Measurements from ENCODE around the gene MED31. TPM values are rescaled to one million over a fixed set of nuclear protein-coding genes. Genes with fewer than 3 reads are reported as not detected.
A peak's percentile ranks its signal among the peaks of the same experiment; 100 is the strongest.

MED31 gene
- total RNA-seq (10 to 100 TPM; 21.4 to 41.2 (median 28.2) TPM), polyA plus RNA-seq (10 to 100 TPM; 24.0 to 26.7 TPM), total RNA-seq (20.7 reads per million, percentile 51 among the genes with 10 or more reads in this experiment)

DNA sequence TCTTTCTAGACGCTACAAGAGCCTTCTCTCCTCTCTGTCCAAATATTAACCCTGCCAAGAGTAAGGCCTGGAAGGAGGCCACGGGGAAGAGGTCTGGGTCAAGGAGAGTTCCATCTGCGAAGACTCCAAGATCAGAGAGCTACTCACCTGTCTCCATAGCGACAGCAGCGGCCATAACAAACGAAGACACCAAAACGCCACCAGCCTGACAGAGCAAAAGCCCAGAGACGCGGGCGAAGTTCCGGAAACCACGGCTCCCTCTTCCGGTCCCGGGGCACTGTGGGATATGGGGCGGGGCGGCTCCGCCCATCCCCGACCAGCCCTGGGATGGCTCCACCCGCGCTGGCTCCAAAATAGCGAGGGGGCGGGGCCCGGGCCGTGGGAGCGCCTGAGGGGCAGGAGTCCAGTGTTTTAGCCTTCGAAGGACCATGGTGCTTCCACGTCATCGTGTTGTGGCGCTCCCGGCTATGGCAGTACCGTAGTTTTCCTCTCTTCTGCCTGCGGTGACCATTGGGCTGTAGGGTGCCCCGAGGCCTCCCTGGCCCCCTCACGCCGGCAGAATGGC is at the start of gene MED31, which contains the start of gene C17orf100:
Gene MED31 (minus strand): TSS at position 252 of the 565 bp plus-strand sequence. CDS start 77 bp downstream, at position 175.
Gene C17orf100 (plus strand): TSS at position 409 of the 565 bp plus-strand sequence. CDS start 152 bp downstream, at position 561.
- peak; percentile 89 to 97 (median 93) for DNase-seq
- peak within 1 kb of the TSS; percentile 99 for H3K4me3 ChIP-seq (ENCODE audit: low read length)
- peaks cover 0 to 20% (median 19%) of the 10 kb centered on the region in 3 experiments for H3K36me3 ChIP-seq (ENCODE audit: control insufficient read depth in 2 of 3, insufficient read depth in 3 of 3, low read length in 3 of 3)
- no peaks in the 10 kb centered on the region for H3K9me3 ChIP-seq (ENCODE audit: control insufficient read depth in 2 of 3, low read length in 3 of 3)
- peak; percentile 96 for ATAC-seq
- peaks cover 0 to 29% (median 0%) of the 10 kb centered on the region in 5 donors for H3K27me3 Mint-ChIP-seq
- no peaks in the 10 kb centered on the region for H3K27me3 ChIP-seq (ENCODE audit: control insufficient read depth in 2 of 2, insufficient read depth in 2 of 2, low read length in 2 of 2)
- H3K27ac ChIP-seq (ENCODE audit: low read depth, low read length), result peak within 1 kb of the TSS; percentile 95
- ChIA-PET POLR2A (interaction anchor here (0.5 to 3.8 kb wide), 4 partner anchors 11 to 1595 kb away, joined by 3 to 51 read pairs (median 4); partner anchors contain the start of genes KIAA0753, TP53 and TXNDC17), CTCF (interaction anchor here (0.9 kb wide), 1 partner anchor 11 kb away, joined by 3 read pairs; the partner anchor contains the start of genes KIAA0753 and TXNDC17)
- peaks cover 0 to 18% (median 7%) of the 10 kb centered on the region in 5 donors for H3K36me3 Mint-ChIP-seq
- H3K4me1 Mint-ChIP-seq, result peaks cover 37 to 87% (median 78%) of the 10 kb centered on the region in 7 donors
- intact Hi-C loops (cut with micrococcal nuclease), result loop anchor here (1.0 to 10.0 kb wide), 12 partner anchors 11 to 1707 kb away; partner anchors contain the start of genes DERL2 (in 2 of the 2), KIAA0753 (in 2 of the 2), MIS12 (in 2 of the 2) and ACADVL (in 1 of the 2)
- H3K27ac Mint-ChIP-seq, result peak within 1 kb of the TSS; percentile 97 to 100 (median 99)
- H3K4me3 Mint-ChIP-seq, result peak within 1 kb of the TSS; percentile 89 to 100 (median 96)
- H3K9me3 Mint-ChIP-seq, result peaks cover 0 to 2% (median 0%) of the 10 kb centered on the region in 11 donors
- peaks cover 21 to 26% of the 10 kb centered on the region in 2 donors for H3K4me1 ChIP-seq (ENCODE audit: control insufficient read depth in 2 of 2, insufficient read depth in 2 of 2, low read length in 2 of 2)

DNA sequence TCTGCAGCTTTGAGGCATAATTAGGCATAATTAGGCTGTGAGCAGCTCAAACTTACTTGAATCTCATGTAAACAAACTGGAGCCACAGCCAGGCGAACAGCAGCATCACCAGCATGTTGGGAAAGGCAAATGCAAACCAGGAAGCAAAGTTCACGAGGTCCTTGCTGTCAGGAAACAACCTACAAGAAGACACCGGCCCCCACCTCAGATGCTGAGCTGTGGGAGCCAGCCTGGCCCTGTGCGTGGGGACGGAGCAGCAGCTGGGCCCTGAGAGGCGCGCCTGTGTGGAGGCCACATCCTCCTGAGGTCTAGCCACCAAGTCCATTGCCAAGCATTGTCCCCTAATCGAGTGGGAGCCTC is 49.5 kb upstream of the MED31 start:
- no peak overlapping the region for H3K4me3 ChIP-seq (ENCODE audit: low read length)
- H3K9me3 Mint-ChIP-seq, result no peaks in the 10 kb centered on the region
- intact Hi-C loops (cut with micrococcal nuclease), result loop anchor here in 1 of 2 donors (2.0 kb wide), 1 partner anchor 228 kb away; no protein-coding TSS in a partner anchor
- peaks cover 0 to 2% (median 0%) of the 10 kb centered on the region in 7 donors for H3K4me1 Mint-ChIP-seq
- H3K36me3 ChIP-seq (ENCODE audit: control insufficient read depth in 2 of 3, insufficient read depth in 3 of 3, low read length in 3 of 3), result no peaks in the 10 kb centered on the region
- no peaks in the 10 kb centered on the region for H3K27me3 ChIP-seq (ENCODE audit: control insufficient read depth in 2 of 2, insufficient read depth in 2 of 2, low read length in 2 of 2)
- no peaks in the 10 kb centered on the region for H3K4me1 ChIP-seq (ENCODE audit: control insufficient read depth in 2 of 2, insufficient read depth in 2 of 2, low read length in 2 of 2)
- POLR2A ChIA-PET, result no interaction called here
- no peak for DNase-seq
- H3K36me3 Mint-ChIP-seq, result no peaks in the 10 kb centered on the region
- no peak overlapping the region for H3K27ac Mint-ChIP-seq
- H3K27ac ChIP-seq (ENCODE audit: low read depth, low read length), result no peak overlapping the region
- peaks cover 5 to 25% (median 12%) of the 10 kb centered on the region in 5 donors for H3K27me3 Mint-ChIP-seq
- no peak for ATAC-seq
- CTCF ChIA-PET, result no interaction called here
- H3K4me3 Mint-ChIP-seq, result no peak overlapping the region
- H3K9me3 ChIP-seq (ENCODE audit: control insufficient read depth in 2 of 3, low read length in 3 of 3), result no peaks in the 10 kb centered on the region

DNA sequence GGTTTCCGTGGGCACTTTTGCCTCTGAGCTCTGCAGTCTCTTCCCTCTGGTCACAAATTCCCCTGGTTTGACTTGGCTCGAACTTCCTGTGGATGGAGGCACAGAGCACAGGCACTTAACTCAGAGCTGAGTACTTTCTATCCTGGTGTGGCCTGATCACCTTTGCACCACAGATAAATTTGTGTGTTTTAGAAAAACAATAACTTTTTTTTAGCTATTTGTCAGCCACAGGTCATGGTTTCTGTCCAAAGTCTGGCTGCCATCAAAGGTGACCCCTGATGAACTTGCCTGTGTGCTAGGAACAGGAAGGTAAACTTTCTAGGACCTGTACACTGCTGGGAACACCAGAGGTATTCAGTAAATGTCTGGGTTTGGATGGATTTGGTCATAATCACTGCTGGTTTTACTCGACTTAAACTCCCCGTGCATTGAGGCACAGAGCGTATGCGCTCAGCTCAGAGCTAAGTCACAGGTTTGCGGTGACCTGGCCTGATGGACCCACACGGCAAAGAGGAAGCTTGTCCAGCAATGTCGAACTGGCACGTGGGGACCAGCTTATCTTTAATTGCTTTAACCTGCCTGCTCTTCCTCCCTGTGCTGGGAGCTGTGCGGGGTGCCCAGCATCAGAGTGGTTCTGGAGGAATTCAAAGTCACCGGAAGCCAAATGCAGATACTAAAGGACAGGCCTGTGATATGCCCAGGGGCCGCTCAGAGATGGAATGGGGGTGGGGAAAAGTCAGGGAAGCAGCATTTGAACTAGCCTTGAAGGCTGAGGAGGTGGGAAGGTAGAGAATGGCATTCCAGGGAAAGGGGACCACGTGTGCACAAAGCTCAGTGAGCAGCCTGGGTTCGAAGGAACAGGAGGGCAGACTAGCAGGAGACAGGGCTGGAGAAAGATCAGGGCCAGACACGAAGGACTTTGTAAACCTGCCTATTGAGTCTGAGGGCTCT is 48.9 kb upstream of the MED31 start:
- Histone ChIP-seq H3K4me3 (ENCODE audit: low read length) (no peak overlapping the region), H3K9me3 (ENCODE audit: control insufficient read depth in 2 of 3, low read length in 3 of 3) (no peaks in the 10 kb centered on the region), H3K4me1 (ENCODE audit: control insufficient read depth in 2 of 2, insufficient read depth in 2 of 2, low read length in 2 of 2) (no peaks in the 10 kb centered on the region), H3K27me3 (ENCODE audit: control insufficient read depth in 2 of 2, insufficient read depth in 2 of 2, low read length in 2 of 2) (no peaks in the 10 kb centered on the region), H3K27ac (ENCODE audit: low read depth, low read length) (no peak overlapping the region), H3K36me3 (ENCODE audit: control insufficient read depth in 2 of 3, insufficient read depth in 3 of 3, low read length in 3 of 3) (no peaks in the 10 kb centered on the region)
- H3K4me3 Mint-ChIP-seq, result no peak overlapping the region
- peaks cover 5 to 25% (median 11%) of the 10 kb centered on the region in 5 donors for H3K27me3 Mint-ChIP-seq
- DNase-seq (no peak), ATAC-seq (no peak)
- intact Hi-C loops (cut with micrococcal nuclease), result loop anchor here in 1 of 2 donors (2.0 kb wide), 1 partner anchor 227 kb away; no protein-coding TSS in a partner anchor
- ChIA-PET CTCF (no interaction called here), POLR2A (no interaction called here)
- H3K36me3 Mint-ChIP-seq, result no peaks in the 10 kb centered on the region
- peaks cover 0 to 2% (median 0%) of the 10 kb centered on the region in 7 donors for H3K4me1 Mint-ChIP-seq
- no peaks in the 10 kb centered on the region for H3K9me3 Mint-ChIP-seq
- H3K27ac Mint-ChIP-seq, result no peak overlapping the region

DNA sequence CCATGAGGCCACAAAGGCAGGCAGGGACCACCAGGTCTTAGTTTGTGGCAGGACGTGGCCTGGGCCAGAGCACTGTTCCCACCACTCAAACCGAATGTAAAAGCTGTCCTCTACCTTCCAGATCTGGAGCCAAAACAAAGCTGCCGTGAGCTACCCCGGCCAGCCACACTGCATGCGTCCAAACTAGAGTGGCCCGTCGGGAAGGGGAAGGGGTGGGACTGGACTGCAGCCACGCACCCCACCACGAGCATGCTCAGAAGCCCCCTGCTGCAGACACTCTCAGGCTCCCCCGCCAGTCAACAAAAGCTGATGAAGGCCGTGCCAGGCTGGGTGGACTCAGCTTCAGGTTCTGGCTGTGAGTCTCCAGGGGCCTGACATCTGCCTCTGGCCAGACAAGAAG is 46.6 kb upstream of the MED31 start:
- no peaks in the 10 kb centered on the region for H3K27me3 ChIP-seq (ENCODE audit: control insufficient read depth in 2 of 2, insufficient read depth in 2 of 2, low read length in 2 of 2)
- no peaks in the 10 kb centered on the region for H3K4me1 ChIP-seq (ENCODE audit: control insufficient read depth in 2 of 2, insufficient read depth in 2 of 2, low read length in 2 of 2)
- intact Hi-C loops (cut with micrococcal nuclease), result no loop called here
- Mint-ChIP-seq H3K9me3 (no peaks in the 10 kb centered on the region), H3K4me1 (peaks cover 0 to 1% (median 0%) of the 10 kb centered on the region in 7 donors), H3K36me3 (no peaks in the 10 kb centered on the region), H3K4me3 (no peak overlapping the region), H3K27ac (no peak overlapping the region), H3K27me3 (peaks cover 2 to 24% (median 10%) of the 10 kb centered on the region in 5 donors)
- ChIA-PET CTCF (interaction anchor here (0.6 kb wide), 1 partner anchor 209 kb away, joined by 3 read pairs; no protein-coding TSS in a partner anchor), POLR2A (no interaction called here)
- H3K4me3 ChIP-seq (ENCODE audit: low read length), result no peak overlapping the region
- H3K36me3 ChIP-seq (ENCODE audit: control insufficient read depth in 2 of 3, insufficient read depth in 3 of 3, low read length in 3 of 3), result no peaks in the 10 kb centered on the region
- DNase-seq (no peak), ATAC-seq (no peak)
- H3K9me3 ChIP-seq (ENCODE audit: control insufficient read depth in 2 of 3, low read length in 3 of 3), result no peaks in the 10 kb centered on the region
- no peak overlapping the region for H3K27ac ChIP-seq (ENCODE audit: low read depth, low read length)

DNA sequence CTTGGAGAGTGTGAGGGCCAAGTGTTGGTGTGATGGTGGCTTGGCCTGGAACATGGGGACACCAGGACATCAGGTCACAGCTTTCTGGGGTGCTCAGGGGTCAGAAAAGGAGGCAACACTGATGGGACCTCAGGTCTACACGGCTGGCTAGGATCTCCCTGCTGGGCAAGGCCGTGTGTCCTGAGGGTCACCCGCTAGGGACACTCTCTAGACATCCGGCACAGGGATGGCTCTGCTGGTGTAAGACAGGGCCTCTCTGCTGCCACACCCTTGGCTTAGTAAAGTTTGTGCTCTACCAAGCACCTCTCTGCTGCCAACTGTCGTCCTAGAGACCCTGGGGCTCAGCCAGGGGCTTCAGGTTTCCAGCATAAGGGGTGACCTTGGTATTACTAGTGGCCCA is 45.5 kb upstream of the MED31 start:
- H3K36me3 Mint-ChIP-seq, result no peaks in the 10 kb centered on the region
- CTCF ChIA-PET, result no interaction called here
- no peak for DNase-seq
- no peak overlapping the region for H3K27ac Mint-ChIP-seq
- intact Hi-C loops (cut with micrococcal nuclease), result no loop called here
- ATAC-seq, result no peak
- Histone ChIP-seq H3K27ac (ENCODE audit: low read depth, low read length) (no peak overlapping the region), H3K27me3 (ENCODE audit: control insufficient read depth in 2 of 2, insufficient read depth in 2 of 2, low read length in 2 of 2) (no peaks in the 10 kb centered on the region), H3K36me3 (ENCODE audit: control insufficient read depth in 2 of 3, insufficient read depth in 3 of 3, low read length in 3 of 3) (no peaks in the 10 kb centered on the region), H3K9me3 (ENCODE audit: control insufficient read depth in 2 of 3, low read length in 3 of 3) (no peaks in the 10 kb centered on the region), H3K4me1 (ENCODE audit: control insufficient read depth in 2 of 2, insufficient read depth in 2 of 2, low read length in 2 of 2) (no peaks in the 10 kb centered on the region), H3K4me3 (ENCODE audit: low read length) (no peak overlapping the region)
- peaks cover 10 to 31% (median 19%) of the 10 kb centered on the region in 5 donors for H3K27me3 Mint-ChIP-seq
- POLR2A ChIA-PET, result no interaction called here
- H3K4me1 Mint-ChIP-seq, result peaks cover 0 to under 1% (median 0%) of the 10 kb centered on the region in 7 donors
- H3K4me3 Mint-ChIP-seq, result no peak overlapping the region
- no peaks in the 10 kb centered on the region for H3K9me3 Mint-ChIP-seq

DNA sequence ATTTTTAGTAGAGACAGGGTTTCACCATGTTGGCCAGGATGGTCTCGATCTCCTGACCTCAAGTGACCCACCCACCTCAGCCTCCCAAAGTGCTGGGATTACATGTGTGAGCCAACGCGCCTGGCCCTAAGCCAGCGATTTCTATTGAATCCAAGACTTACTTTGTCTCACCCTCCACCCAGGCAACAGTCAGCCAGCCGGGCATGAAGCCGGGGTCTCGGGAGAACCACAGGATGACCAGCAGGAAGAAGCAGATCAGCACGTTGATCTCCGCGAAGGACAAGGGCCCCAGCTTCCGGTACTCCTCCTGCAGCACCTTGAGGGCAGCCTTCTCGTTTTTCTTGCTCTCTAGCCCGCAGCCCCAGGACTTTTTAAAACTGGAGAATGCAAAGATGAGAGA is 44.2 kb upstream of the MED31 start:
- DNase-seq (no peak), ATAC-seq (no peak)
- H3K27me3 Mint-ChIP-seq, result peaks cover 17 to 40% (median 29%) of the 10 kb centered on the region in 5 donors
- H3K9me3 Mint-ChIP-seq, result no peaks in the 10 kb centered on the region
- ChIA-PET POLR2A (no interaction called here), CTCF (no interaction called here)
- no peak overlapping the region for H3K27ac ChIP-seq (ENCODE audit: low read depth, low read length)
- H3K36me3 ChIP-seq (ENCODE audit: control insufficient read depth in 2 of 3, insufficient read depth in 3 of 3, low read length in 3 of 3), result no peaks in the 10 kb centered on the region
- no peak overlapping the region for H3K4me3 ChIP-seq (ENCODE audit: low read length)
- no peaks in the 10 kb centered on the region for H3K27me3 ChIP-seq (ENCODE audit: control insufficient read depth in 2 of 2, insufficient read depth in 2 of 2, low read length in 2 of 2)
- peaks cover 0 to 4% (median 0%) of the 10 kb centered on the region in 7 donors for H3K4me1 Mint-ChIP-seq
- no peaks in the 10 kb centered on the region for H3K4me1 ChIP-seq (ENCODE audit: control insufficient read depth in 2 of 2, insufficient read depth in 2 of 2, low read length in 2 of 2)
- intact Hi-C loops (cut with micrococcal nuclease), result no loop called here
- H3K9me3 ChIP-seq (ENCODE audit: control insufficient read depth in 2 of 3, low read length in 3 of 3), result no peaks in the 10 kb centered on the region
- H3K4me3 Mint-ChIP-seq, result no peak overlapping the region
- no peak overlapping the region for H3K27ac Mint-ChIP-seq
- peaks cover 0 to 5% (median 0%) of the 10 kb centered on the region in 5 donors for H3K36me3 Mint-ChIP-seq

All from naive thymus-derived CD4-positive, alpha-beta T cell (primary cell).